Gastroesophageal sphincter (tissue), 3 donors: ENCODE results near the gene SPZ1.

Source experiments
- CTCF ChIP-seq, 4 experiments: fragments of 200-600 bp in 2 of 4; fragments of 450-650 bp in 2 of 4; sonication (generic) in 1 of 4; IDR thresholded peaks; one replicate each; pipeline ENCODE4 v1.5.1; 2017 to 2019; ENCODE audit warnings: antibody characterized with exemption in 4 of 4, mild to moderate bottlenecking in 2 of 4, moderate library complexity in 2 of 4
- EP300 ChIP-seq: sonication (generic); formaldehyde crosslinking; IDR thresholded peaks from one replicate; pipeline ENCODE4 v1.6.1; 2017; ENCODE audit warnings: antibody characterized with exemption, mild to moderate bottlenecking
- POLR2A ChIP-seq, 2 donors: fragments of 450-650 bp; IDR thresholded peaks; one replicate each; pipeline ENCODE4 v1.6.1; 2017; ENCODE audit warnings: antibody characterized with exemption in 2 of 2, mild to moderate bottlenecking in 2 of 2, moderate library complexity in 1 of 2
- POLR2AphosphoS5 ChIP-seq: sonication (generic); formaldehyde crosslinking; IDR thresholded peaks from one replicate; pipeline ENCODE4 v1.6.1; 2017; ENCODE audit warnings: antibody characterized with exemption

GRCh38 chr5:80296121-80296520, 23.7 kb upstream of the SPZ1 start:
- TF ChIP-seq CTCF (IDR thresholded peaks at IDR 0.05) (no peak), POLR2A (IDR thresholded peaks at IDR 0.05) (no peak), EP300 (no peak), POLR2AphosphoS5 (no peak)
